Mucosa of stomach (tissue), 1 donor: ENCODE data around the gene LGR4.

ENCODE experiments used
- H3K27me3 ChIP-seq: one replicate; pipeline ENCODE4 v1.7.0; 2013; ENCODE audit warnings: mild to moderate bottlenecking, low read length; ENCODE audit not compliant: control insufficient read depth, insufficient read depth
- H3K36me3 ChIP-seq: one replicate; pipeline ENCODE4 v1.7.0; 2013; ENCODE audit warnings: low read length; ENCODE audit not compliant: control insufficient read depth, insufficient read depth
- H3K4me1 ChIP-seq: one replicate; pipeline ENCODE4 v1.7.0; 2013; ENCODE audit warnings: mild to moderate bottlenecking, low read length; ENCODE audit not compliant: control insufficient read depth, insufficient read depth
- H3K4me3 ChIP-seq: one replicate; pipeline ENCODE4 v1.7.0; 2013; ENCODE audit warnings: low read length
- H3K9ac ChIP-seq: one replicate; pipeline ENCODE4 v1.7.0; 2013; ENCODE audit warnings: mild to moderate bottlenecking, low read length, moderate library complexity
- H3K9me3 ChIP-seq: one replicate; pipeline ENCODE4 v1.7.0; 2013; ENCODE audit warnings: mild to moderate bottlenecking, low read length, moderate library complexity; ENCODE audit not compliant: control insufficient read depth
- donor health status: Pancreatic carcinoma.

LGR4 gene

GRCh38 chr11:27467181-27467913 lies 5.2 kb downstream of the LGR4 start:
- no peaks in the 10 kb centered on the region for H3K9me3 ChIP-seq
- no peak overlapping the region for H3K4me3 ChIP-seq
- no peaks in the 10 kb centered on the region for H3K27me3 ChIP-seq
- no peak overlapping the region for H3K9ac ChIP-seq
- H3K36me3 ChIP-seq: no peaks in the 10 kb centered on the region
- H3K4me1 ChIP-seq: peaks cover 21% of the 10 kb centered on the region

GRCh38 chr11:27466363-27466762 lies 6.2 kb downstream of the LGR4 start:
- H3K4me3 ChIP-seq: no peak overlapping the region
- H3K36me3 ChIP-seq: no peaks in the 10 kb centered on the region
- no peak overlapping the region for H3K9ac ChIP-seq
- no peaks in the 10 kb centered on the region for H3K27me3 ChIP-seq
- H3K4me1 ChIP-seq: peaks cover 21% of the 10 kb centered on the region
- H3K9me3 ChIP-seq: no peaks in the 10 kb centered on the region

GRCh38 chr11:27465629-27466028 lies 7.0 kb downstream of the LGR4 start:
- Histone ChIP-seq H3K27me3 (no peaks in the 10 kb centered on the region), H3K9me3 (no peaks in the 10 kb centered on the region), H3K9ac (no peak overlapping the region), H3K36me3 (no peaks in the 10 kb centered on the region), H3K4me3 (no peak overlapping the region), H3K4me1 (peaks cover 23% of the 10 kb centered on the region)

GRCh38 chr11:27464909-27465308 lies 7.7 kb downstream of the LGR4 start:
- no peaks in the 10 kb centered on the region for H3K36me3 ChIP-seq
- H3K4me3 ChIP-seq: no peak overlapping the region
- no peaks in the 10 kb centered on the region for H3K9me3 ChIP-seq
- no peak overlapping the region for H3K9ac ChIP-seq
- H3K4me1 ChIP-seq: peaks cover 30% of the 10 kb centered on the region
- H3K27me3 ChIP-seq: no peaks in the 10 kb centered on the region

- Histone ChIP-seq H3K4me1 (peaks cover 32% of the 10 kb centered on the region), H3K9ac (no peak overlapping the region), H3K9me3 (no peaks in the 10 kb centered on the region), H3K36me3 (no peaks in the 10 kb centered on the region), H3K4me3 (no peak overlapping the region), H3K27me3 (no peaks in the 10 kb centered on the region)
Observed at GRCh38 chr11:27464289-27464696, 8.3 kb downstream of the LGR4 start.

GRCh38 chr11:27462543-27462942 lies 10.0 kb downstream of the LGR4 start:
- Histone ChIP-seq H3K4me3 (no peak overlapping the region), H3K36me3 (no peaks in the 10 kb centered on the region), H3K9ac (no peak overlapping the region), H3K9me3 (no peaks in the 10 kb centered on the region), H3K4me1 (peaks cover 21% of the 10 kb centered on the region), H3K27me3 (no peaks in the 10 kb centered on the region)

- no peak overlapping the region for H3K4me3 ChIP-seq
- H3K4me1 ChIP-seq: peaks cover 28% of the 10 kb centered on the region
Observed at GRCh38 chr11:27460158-27460978, 12.2 kb downstream of the LGR4 start.

GRCh38 chr11:27459191-27459590 lies 13.4 kb downstream of the LGR4 start:
- Histone ChIP-seq H3K9me3 (no peaks in the 10 kb centered on the region), H3K4me3 (no peak overlapping the region), H3K27me3 (no peaks in the 10 kb centered on the region), H3K4me1 (peaks cover 32% of the 10 kb centered on the region), H3K9ac (no peak overlapping the region), H3K36me3 (no peaks in the 10 kb centered on the region)

More at GRCh38 chr11:27460158-27460978, 12.2 kb downstream of the LGR4 start:
- Histone ChIP-seq H3K9me3 (no peaks in the 10 kb centered on the region), H3K27me3 (no peaks in the 10 kb centered on the region), H3K36me3 (no peaks in the 10 kb centered on the region), H3K9ac (no peak overlapping the region)

GRCh38 chr11:27458182-27458581 lies 14.4 kb downstream of the LGR4 start:
- Histone ChIP-seq H3K4me3 (no peak overlapping the region), H3K9ac (no peak overlapping the region), H3K36me3 (no peaks in the 10 kb centered on the region), H3K27me3 (no peaks in the 10 kb centered on the region), H3K4me1 (peaks cover 29% of the 10 kb centered on the region), H3K9me3 (no peaks in the 10 kb centered on the region)

- H3K9ac ChIP-seq: no peak overlapping the region
Observed at GRCh38 chr11:27456795-27457329, 15.7 kb downstream of the LGR4 start.

GRCh38 chr11:27456140-27456794 lies 16.3 kb downstream of the LGR4 start:
- H3K9me3 ChIP-seq: no peaks in the 10 kb centered on the region
- H3K4me3 ChIP-seq: no peak overlapping the region
- H3K36me3 ChIP-seq: no peaks in the 10 kb centered on the region
- peaks cover 29% of the 10 kb centered on the region for H3K4me1 ChIP-seq
- H3K27me3 ChIP-seq: no peaks in the 10 kb centered on the region
- H3K9ac ChIP-seq: no peak overlapping the region

More at GRCh38 chr11:27456795-27457329, 15.7 kb downstream of the LGR4 start:
- H3K4me3 ChIP-seq: no peak overlapping the region
- H3K27me3 ChIP-seq: no peaks in the 10 kb centered on the region
- H3K9me3 ChIP-seq: no peaks in the 10 kb centered on the region
- H3K36me3 ChIP-seq: no peaks in the 10 kb centered on the region
- peaks cover 29% of the 10 kb centered on the region for H3K4me1 ChIP-seq

- no peak overlapping the region for H3K4me3 ChIP-seq
- no peaks in the 10 kb centered on the region for H3K9me3 ChIP-seq
- H3K27me3 ChIP-seq: no peaks in the 10 kb centered on the region
- no peak overlapping the region for H3K9ac ChIP-seq
- peaks cover 28% of the 10 kb centered on the region for H3K4me1 ChIP-seq
- H3K36me3 ChIP-seq: no peaks in the 10 kb centered on the region
Observed at GRCh38 chr11:27455667-27456066, 16.9 kb downstream of the LGR4 start.
